Small intestine (tissue), 7 donors: ENCODE results near the gene FKBP1B. TPM values are rescaled to one million over a fixed set of nuclear protein-coding genes. Genes with fewer than 3 reads are reported as not detected.

Experiments used
- DNase-seq, 2 donors: peaks; one replicate each; pipeline versions ENCODE4 v3.0.0 to v3.0.0-alpha.2; 2013
- FAIRE-seq: peaks from 2 replicates; lab custom pipeline; 2012; peaks lifted over from hg19 to GRCh38; lab: Jason Lieb, UNC
- H3K27ac ChIP-seq, 3 donors: one replicate each; pipeline ENCODE4 v1.5.1; 2013; ENCODE audit warnings: low read length in 2 of 3, mild to moderate bottlenecking in 2 of 3, control low read depth in 1 of 3, inconsistent platforms in 1 of 3, low read depth in 1 of 3, moderate library complexity in 1 of 3
- H3K27me3 ChIP-seq, 3 donors: one replicate each; pipeline ENCODE4 v1.6.1; 2013; ENCODE audit warnings: low read length in 3 of 3, inconsistent platforms in 1 of 3; ENCODE audit not compliant: control insufficient read depth in 3 of 3, insufficient read depth in 3 of 3
- H3K36me3 ChIP-seq, 3 donors: one replicate each; pipeline ENCODE4 v1.6.1; 2013; ENCODE audit warnings: low read length in 3 of 3, inconsistent platforms in 1 of 3, low read depth in 1 of 3, mild to moderate bottlenecking in 1 of 3, moderate library complexity in 1 of 3; ENCODE audit not compliant: control insufficient read depth in 3 of 3, insufficient read depth in 2 of 3
- H3K4me1 ChIP-seq, 3 donors: one replicate each; pipeline ENCODE4 v1.6.1; 2013; ENCODE audit warnings: low read length in 2 of 3, inconsistent platforms in 1 of 3, low read depth in 1 of 3, mild to moderate bottlenecking in 1 of 3, moderate library complexity in 1 of 3; ENCODE audit not compliant: control insufficient read depth in 3 of 3, insufficient read depth in 2 of 3
- H3K4me3 ChIP-seq, 3 donors: one replicate each; pipeline ENCODE4 v1.5.1; 2013; ENCODE audit warnings: low read length in 3 of 3, control low read depth in 1 of 3, inconsistent platforms in 1 of 3, low read depth in 1 of 3, mild to moderate bottlenecking in 1 of 3, moderate library complexity in 1 of 3
- H3K9me3 ChIP-seq, 2 donors: one replicate each; pipeline ENCODE4 v1.6.1; 2013; ENCODE audit warnings: low read depth in 1 of 2, low read length in 1 of 2; ENCODE audit not compliant: control insufficient read depth in 2 of 2, insufficient read depth in 1 of 2
- WGBS, 3 donors: extraction: QIAGEN DNeasy Blood & Tissue Kit; methylation state at CpG; one replicate each; pipeline ENCODE4 v1.1.7; 2013; 5-methylcytosine and 5-hydroxymethylcytosine counted together
- polyA plus RNA-seq, 4 donors: library from polyadenylated mRNA; stranded (reverse) in 3 of 4; unstranded in 1 of 4; fragments of 200-250 nt in 3 of 4; fragments of 120-200 nt in 1 of 4; gene quantifications; one replicate each; pipeline versions ENCODE4 v1.2.1 to v1.2.3, GENCODE V29; 2013
- donor health status: healthy with polysubstance abuse.
- donor health status: control.
- donor health status: control.
- donor health status: Bipolar disorder and iron deficiency.
- donor health status: healthy.

Gene FKBP1B
- polyA plus RNA-seq, 4 donors: 4.8 to 106 (median 49.2) TPM

- Histone ChIP-seq H3K36me3 (no peaks in the 10 kb centered on the region), H3K4me1 (peaks cover 0 to 23% (median 14%) of the 10 kb centered on the region in 3 donors), H3K27ac (no peak overlapping the region), H3K9me3 (no peaks in the 10 kb centered on the region), H3K27me3 (peaks cover 0 to 21% (median 0%) of the 10 kb centered on the region in 3 donors), H3K4me3 (peak overlapping the region in 2 of 3 donors; percentile 27 to 88)
- DNase-seq (no peak), FAIRE-seq (no peak)
- 12 to 17% (median 17%) methylated on average over 23 of the region's 23 CpGs for WGBS, 3 donors
Measured at GRCh38 chr2:24048769-24049484, 614 bp upstream of the FKBP1B start.

DNA sequence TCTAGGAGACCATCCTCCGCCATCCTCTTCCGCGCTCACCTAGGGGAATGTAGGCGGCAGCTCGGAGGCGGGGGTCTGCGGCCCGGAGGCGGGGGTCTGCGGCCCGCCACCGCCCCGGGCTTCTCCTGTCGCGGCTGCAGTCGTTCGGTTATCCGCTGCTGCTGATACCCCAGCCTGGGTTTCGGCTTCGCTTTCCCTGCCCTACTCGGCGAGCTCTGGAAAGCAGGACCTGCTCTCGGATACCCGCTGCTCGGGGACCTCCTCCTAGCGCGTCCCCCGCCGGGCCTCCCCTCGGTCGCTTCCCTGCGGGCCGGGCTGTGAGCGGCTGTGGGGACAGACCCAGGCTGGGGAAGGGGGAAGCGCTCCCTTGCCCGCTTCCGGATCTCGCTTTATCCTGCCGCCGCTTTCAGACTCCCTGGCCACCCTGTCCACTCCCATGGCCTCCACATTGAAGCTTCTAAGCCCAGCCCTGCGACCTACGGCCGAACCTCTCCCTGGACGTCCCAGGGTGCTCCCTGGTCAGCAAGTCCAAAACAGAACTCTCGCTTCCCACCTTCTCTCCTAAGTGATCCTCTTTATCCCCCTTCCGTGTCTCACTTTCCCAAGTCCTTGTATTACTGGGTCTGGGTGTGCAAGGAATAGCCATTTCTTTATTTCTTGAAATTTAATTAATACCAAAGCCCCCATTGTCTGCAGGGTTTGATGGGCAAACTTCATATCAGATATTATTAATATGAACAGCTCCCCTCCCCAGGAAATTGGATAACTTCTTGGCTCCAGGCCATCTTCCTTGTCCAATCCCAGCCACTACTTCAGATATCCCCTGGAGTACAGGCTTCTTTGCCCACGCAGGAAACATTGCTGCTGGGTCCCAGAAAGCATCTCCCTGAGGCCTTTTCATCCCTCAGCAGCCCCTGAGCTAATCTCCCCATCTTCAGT, 769 bp downstream of the FKBP1B start:
- peaks cover 0 to 21% (median 0%) of the 10 kb centered on the region in 3 donors for H3K27me3 ChIP-seq
- no peak for FAIRE-seq

GRCh38 chr2:24051833-24052232, 2.3 kb downstream of the FKBP1B start:
- Histone ChIP-seq H3K36me3 (peaks cover 0 to 2% (median 0%) of the 10 kb centered on the region in 3 donors), H3K4me3 (no peak overlapping the region), H3K27me3 (peaks cover 0 to 21% (median 0%) of the 10 kb centered on the region in 3 donors), H3K27ac (no peak overlapping the region), H3K9me3 (no peaks in the 10 kb centered on the region), H3K4me1 (peaks cover 0 to 14% (median 7%) of the 10 kb centered on the region in 3 donors)
- no peak for DNase-seq
- FAIRE-seq: no peak
- WGBS, 3 donors: 77 to 85% (median 82%) methylated on average over 8 of the region's 8 CpGs

More for the DNA sequence above, 769 bp downstream of the FKBP1B start:
- peak; percentile 29 to 31 for DNase-seq
- Histone ChIP-seq H3K4me3 (peak overlapping the region; percentile 52 to 88 (median 54)), H3K9me3 (no peaks in the 10 kb centered on the region), H3K36me3 (peaks cover 0 to 2% (median 0%) of the 10 kb centered on the region in 3 donors), H3K4me1 (peaks cover 0 to 23% (median 14%) of the 10 kb centered on the region in 3 donors), H3K27ac (peak overlapping the region; percentile 8 to 33 (median 14))
- WGBS, 3 donors: 7 to 20% (median 7%) methylated on average over 20 to 47 of the region's 47 CpGs

GRCh38 chr2:24052951-24053350, 3.4 kb downstream of the FKBP1B start:
- H3K27ac ChIP-seq: no peak overlapping the region
- no peak overlapping the region for H3K4me3 ChIP-seq
- no peak for DNase-seq
- H3K36me3 ChIP-seq: peaks cover 0 to 2% (median 0%) of the 10 kb centered on the region in 3 donors
- 82 to 97% (median 90%) methylated on average over 1 of the region's 1 CpG for WGBS, 3 donors
- H3K27me3 ChIP-seq: peaks cover 0 to 17% (median 0%) of the 10 kb centered on the region in 3 donors
- FAIRE-seq: no peak
- H3K4me1 ChIP-seq: peaks cover 0 to 12% (median 7%) of the 10 kb centered on the region in 3 donors
- no peaks in the 10 kb centered on the region for H3K9me3 ChIP-seq

DNA sequence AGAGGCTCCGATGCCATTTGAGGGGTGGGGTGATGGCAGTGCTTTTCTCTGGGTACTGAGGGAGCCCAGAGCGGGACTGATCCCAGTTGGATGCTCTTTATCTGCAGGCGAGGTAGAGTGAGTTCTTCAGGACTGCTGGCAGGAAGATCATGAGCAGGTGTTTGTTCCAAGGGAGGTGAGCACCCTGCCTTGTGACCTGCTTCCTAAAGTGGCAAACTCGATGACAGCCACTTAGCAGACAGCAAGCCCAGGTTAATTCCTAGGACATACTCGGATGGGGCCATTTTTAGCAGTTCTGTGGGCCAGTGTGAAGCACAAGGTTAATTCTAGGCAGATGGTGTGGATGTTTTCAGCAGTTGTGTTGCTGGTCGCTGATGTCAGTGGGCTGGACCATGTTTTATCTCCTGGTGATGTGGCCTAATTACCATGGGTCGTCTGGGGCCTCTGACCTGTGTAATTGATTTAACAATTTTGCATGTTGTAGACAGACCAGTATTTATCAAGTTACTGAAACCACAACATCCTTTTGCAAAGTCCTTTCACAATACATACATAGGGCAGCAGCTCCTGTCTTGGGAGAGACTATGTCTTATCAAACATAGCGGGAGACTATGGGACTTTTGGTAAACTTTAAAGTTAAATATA, 4.9 kb downstream of the FKBP1B start:
- 63 to 78% (median 70%) methylated on average over 8 of the region's 8 CpGs for WGBS, 3 donors
- no peak overlapping the region for H3K27ac ChIP-seq
- peaks cover 0 to 8% (median 0%) of the 10 kb centered on the region in 3 donors for H3K27me3 ChIP-seq
- FAIRE-seq (no peak), DNase-seq (no peak)
- peaks cover 0 to 2% (median 0%) of the 10 kb centered on the region in 3 donors for H3K36me3 ChIP-seq
- no peaks in the 10 kb centered on the region for H3K9me3 ChIP-seq
- H3K4me3 ChIP-seq: no peak overlapping the region
- peaks cover 0 to 5% (median 0%) of the 10 kb centered on the region in 3 donors for H3K4me1 ChIP-seq

DNA sequence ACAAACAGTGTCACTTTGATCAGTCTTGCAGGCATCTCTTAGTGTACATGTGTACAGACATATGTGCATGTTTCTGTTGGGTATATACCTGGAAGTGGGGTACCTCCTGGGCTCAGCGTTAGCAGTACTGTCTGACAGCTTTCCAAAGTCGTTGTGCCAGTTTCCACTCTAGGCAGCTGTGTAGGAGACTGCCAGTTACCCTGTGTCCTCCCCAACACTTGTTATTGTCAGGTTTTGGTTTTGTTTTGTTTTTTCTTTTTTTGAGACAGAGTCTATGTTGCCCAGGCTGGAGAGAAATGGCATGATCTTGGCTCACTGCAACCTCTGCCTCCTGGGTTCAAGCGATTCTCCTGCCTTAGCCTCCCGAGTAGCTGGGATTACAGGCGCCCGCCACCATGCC, 6.2 kb downstream of the FKBP1B start:
- Histone ChIP-seq H3K4me3 (no peak overlapping the region), H3K9me3 (no peaks in the 10 kb centered on the region), H3K27me3 (no peaks in the 10 kb centered on the region), H3K27ac (no peak overlapping the region), H3K36me3 (peaks cover 0 to 2% (median 0%) of the 10 kb centered on the region in 3 donors), H3K4me1 (no peaks in the 10 kb centered on the region)
- DNase-seq (no peak), FAIRE-seq (no peak)
- WGBS, 3 donors: 79 to 86% (median 84%) methylated on average over 6 of the region's 6 CpGs

DNA sequence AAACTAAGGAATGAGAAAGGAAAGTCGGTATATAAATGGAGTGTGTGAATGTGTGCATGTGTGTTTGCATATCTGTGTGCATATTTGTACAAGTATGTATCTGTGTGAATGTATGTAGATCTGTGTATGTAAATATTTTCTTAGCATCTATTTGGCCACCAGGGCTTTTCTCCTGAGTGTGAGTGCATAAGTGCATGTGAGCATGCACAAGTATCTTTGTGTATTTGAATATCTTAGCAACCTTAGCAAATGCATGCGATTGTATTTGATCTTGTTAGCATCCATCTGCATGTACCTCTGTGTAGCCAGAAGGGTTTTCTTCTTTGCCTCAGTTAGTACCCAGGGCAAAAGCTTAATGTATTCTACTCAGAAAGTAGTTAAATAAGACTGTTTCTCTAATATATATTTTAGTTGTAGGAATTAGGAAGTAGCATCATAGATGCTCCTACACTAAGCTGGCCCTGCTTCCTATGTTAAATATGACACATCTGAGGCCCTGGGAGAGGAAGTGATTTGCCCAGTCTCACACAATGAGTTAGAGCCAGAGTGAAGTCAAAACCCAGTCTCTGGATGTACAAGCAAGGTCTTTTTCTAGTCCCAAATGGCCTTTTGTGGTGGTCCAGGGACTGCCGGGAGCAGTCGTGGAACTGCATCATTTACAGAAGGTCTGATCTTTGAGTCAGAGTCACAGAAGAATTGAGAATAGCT, 9.2 kb downstream of the FKBP1B start:
- Histone ChIP-seq H3K27ac (no peak overlapping the region), H3K27me3 (no peaks in the 10 kb centered on the region), H3K36me3 (peaks cover 0 to 2% (median 0%) of the 10 kb centered on the region in 3 donors), H3K4me1 (no peaks in the 10 kb centered on the region), H3K9me3 (no peaks in the 10 kb centered on the region), H3K4me3 (no peak overlapping the region)
- DNase-seq (no peak), FAIRE-seq (no peak)
- WGBS, 3 donors: 67 to 80% (median 72%) methylated on average over 4 of the region's 4 CpGs
